Ovary (tissue), 9 donors: ENCODE measurements around the gene BRS3. TPM values are rescaled to one million over a fixed set of nuclear protein-coding genes. Genes with fewer than 3 reads are reported as not detected.

Experiments
- DNase-seq, 5 donors: peaks; one replicate each; pipeline ENCODE4 v3.0.0-alpha.2; 2019 to 2020
- H3K27ac ChIP-seq, 2 donors: fragments of 200-600 bp; one replicate each; pipeline versions ENCODE4 v1.5.1 to v1.8.0; 2019 to 2022
- H3K27me3 ChIP-seq: fragments of 200-600 bp; one replicate; pipeline ENCODE4 v1.8.0; 2022
- H3K36me3 ChIP-seq: fragments of 200-600 bp; sonication (generic); one replicate; pipeline ENCODE4 v1.5.1; 2019
- H3K4me1 ChIP-seq: one replicate; pipeline ENCODE4 v1.8.1; 2013; ENCODE audit warnings: mild to moderate bottlenecking, moderate library complexity; ENCODE audit not compliant: insufficient read depth
- H3K4me3 ChIP-seq: fragments of 200-600 bp; sonication (generic); one replicate; pipeline ENCODE4 v1.5.1; 2017
- H3K9me3 ChIP-seq, 2 donors: fragments of 200-600 bp in 1 of 2; sonication (generic) in 1 of 2; one replicate each; pipeline versions ENCODE4 v1.5.1 to v1.8.1; 2013 to 2019; ENCODE audit warnings: mild to moderate bottlenecking in 1 of 2, moderate library complexity in 1 of 2
- CTCF ChIP-seq, 3 donors: fragments of 450-650 bp in 2 of 3; fragments of 200-600 bp in 1 of 3; IDR thresholded peaks; one replicate each; pipeline versions ENCODE4 v1.5.1 to v1.8.0; 2016 to 2022; ENCODE audit warnings: antibody characterized with exemption in 3 of 3, mild to moderate bottlenecking in 1 of 3
- EP300 ChIP-seq: sonication (generic); formaldehyde crosslinking; IDR thresholded peaks from one replicate; pipeline ENCODE4 v1.6.1; 2017; ENCODE audit warnings: antibody characterized with exemption
- POLR2A ChIP-seq: fragments of 450-650 bp; IDR thresholded peaks from one replicate; pipeline ENCODE4 v1.6.1; 2017; ENCODE audit warnings: antibody characterized with exemption, mild to moderate bottlenecking, moderate library complexity
- WGBS, 3 donors: extraction: QIAGEN DNeasy Blood & Tissue Kit in 1 of 3; methylation state at CpG; one replicate each; pipeline versions ENCODE4 v1.1.5 to v1.1.7; 2013 to 2017; 5-methylcytosine and 5-hydroxymethylcytosine counted together
- intact Hi-C, 4 donors: fragments of 100-400 bp; cut with DNase I; formaldehyde crosslinking; loops; one replicate each; pipeline versions ENCODE4 v1.11.0 to v1.15.1; 2022 to 2023
- polyA plus RNA-seq, 2 donors: library from polyadenylated mRNA; stranded (reverse); fragments of 200-250 nt in 1 of 2; fragments of 350-450 nt in 1 of 2; fragmentation: Illumina TruSeq in 1 of 2; extraction: RNeasy Lipid Tissue Mini Kit (QIAGEN cat#74804) in 1 of 2; gene quantifications; one replicate each; pipeline ENCODE4 v1.2.3, GENCODE V29; 2013 to 2014
- total RNA-seq, 7 donors: library from RNA; depleted of rRNA in 2 of 7; stranded (reverse); fragments of >200 nt in 2 of 7; fragmentation: NEBNext Ultra II Directional in 3 of 7; extraction: Animal tissue kit (Norgen Biotek cat#: 25700) in 3 of 7; gene quantifications; one replicate each; pipeline versions ENCODE4 v1.1.0 to v1.2.4, GENCODE V29; 2016 to 2023
- donor health status: DM: no; HTN: no; CAD: no; lungs with moderate emphysema.
- donor health status: DM: no; HTN: no; CAD: no.
- donor health status: Bipolar disorder and iron deficiency.
- donor health status: DM: yes; HTN: yes; CAD: no.
- donor health status: DM: no; HTN: no; CAD: no.
- donor health status: DM: yes; HTN: yes; CAD: no.

The BRS3 gene
- total and polyA plus RNA-seq, 9 donors = 0.21 to 2.8 (median 0.98) TPM

GRCh38 chrX:136493011-136493410 lies 5.3 kb downstream of the BRS3 start:
- no peak overlapping the region for H3K4me3 ChIP-seq
- intact Hi-C loops = loop anchor here in 1 of 4 donors (10.0 kb wide), 1 partner anchor 458 kb away; no protein-coding TSS in a partner anchor
- no peak overlapping the region for H3K27ac ChIP-seq
- H3K27me3 ChIP-seq = no peaks in the 10 kb centered on the region
- no peak for DNase-seq
- no peaks in the 10 kb centered on the region for H3K9me3 ChIP-seq
- WGBS, 3 donors = 10 to 22% (median 14%) methylated on average over 1 of the region's 1 CpG
- no peaks in the 10 kb centered on the region for H3K36me3 ChIP-seq
- TF ChIP-seq EP300 = no peak
- no peak for TF ChIP-seq CTCF (IDR thresholded peaks at IDR 0.05)
- no peak for TF ChIP-seq POLR2A
- H3K4me1 ChIP-seq = no peaks in the 10 kb centered on the region

- H3K4me1 ChIP-seq = no peaks in the 10 kb centered on the region
- H3K27ac ChIP-seq = no peak overlapping the region
- H3K4me3 ChIP-seq = no peak overlapping the region
- WGBS, 3 donors = 61 to 71% (median 69%) methylated on average over 4 of the region's 4 CpGs
- intact Hi-C loops = loop anchor here in 1 of 4 donors (10.0 kb wide), 1 partner anchor 460 kb away; no protein-coding TSS in a partner anchor
- no peaks in the 10 kb centered on the region for H3K36me3 ChIP-seq
- TF ChIP-seq POLR2A (no peak), CTCF (IDR thresholded peaks at IDR 0.05) (no peak), EP300 (no peak)
- DNase-seq = no peak
- H3K9me3 ChIP-seq = no peaks in the 10 kb centered on the region
- H3K27me3 ChIP-seq = no peaks in the 10 kb centered on the region
Measured at GRCh38 chrX:136495043-136495442, 7.3 kb downstream of the BRS3 start.

GRCh38 chrX:136496186-136496763 lies 8.5 kb downstream of the BRS3 start:
- intact Hi-C loops = loop anchor here in 1 of 4 donors (10.0 kb wide), 1 partner anchor 461 kb away; no protein-coding TSS in a partner anchor
- Histone ChIP-seq H3K4me3 (peak overlapping the region; percentile 61), H3K36me3 (no peaks in the 10 kb centered on the region), H3K4me1 (no peaks in the 10 kb centered on the region), H3K27ac (peak overlapping the region; percentile 82 to 95), H3K9me3 (no peaks in the 10 kb centered on the region), H3K27me3 (no peaks in the 10 kb centered on the region)
- DNase-seq = no peak
- WGBS, 3 donors = 31 to 44% (median 36%) methylated on average over 13 of the region's 13 CpGs
- no peak for TF ChIP-seq CTCF (IDR thresholded peaks at IDR 0.05)

- Histone ChIP-seq H3K36me3 (no peaks in the 10 kb centered on the region), H3K9me3 (no peaks in the 10 kb centered on the region), H3K27ac (peak overlapping the region; percentile 82 to 95), H3K4me1 (no peaks in the 10 kb centered on the region), H3K4me3 (peak overlapping the region; percentile 61), H3K27me3 (no peaks in the 10 kb centered on the region)
- peak; percentile 45 for TF ChIP-seq POLR2A
- no peak for TF ChIP-seq CTCF (IDR thresholded peaks at IDR 0.05)
- WGBS, 3 donors = 39 to 52% (median 48%) methylated on average over 66 to 111 of the region's 111 CpGs
- intact Hi-C loops = loop anchor here in 1 of 4 donors (10.0 kb wide), 1 partner anchor 462 kb away; no protein-coding TSS in a partner anchor
- DNase-seq = peak; percentile 83 to 89 (median 86)
Measured at GRCh38 chrX:136496764-136497555, 9.2 kb downstream of the BRS3 start.
